ENCODE measurements around the gene PGLYRP2.
A peak's percentile ranks its signal among the peaks of the same experiment; 100 is the strongest.
"Not testable (repeated sequence)": the region's sequence is repeated elsewhere in the genome, so short reads cannot be mapped to it uniquely, and the experiment has no call there.

The PGLYRP2 gene

DNA sequence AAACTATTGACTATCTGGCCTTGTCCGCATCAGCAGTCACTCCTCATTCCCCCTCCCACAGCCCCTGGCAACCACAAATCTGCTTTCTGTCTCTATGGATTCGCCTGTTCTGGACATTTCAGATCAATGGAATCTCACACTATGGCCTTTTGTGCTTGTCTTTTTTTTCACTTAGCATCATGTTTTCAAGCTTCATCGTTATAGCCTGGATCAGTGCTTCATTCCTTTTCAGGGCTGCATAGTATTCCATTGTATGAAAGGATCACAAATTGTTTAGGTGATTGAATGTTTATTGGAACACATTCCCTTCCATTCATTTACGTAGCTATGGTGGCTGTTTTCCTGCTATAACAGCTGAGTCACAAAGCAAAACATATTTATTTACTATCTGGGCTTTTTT, 7.7 kb upstream of the PGLYRP2 start:
- no peak for DNase-seq

DNA sequence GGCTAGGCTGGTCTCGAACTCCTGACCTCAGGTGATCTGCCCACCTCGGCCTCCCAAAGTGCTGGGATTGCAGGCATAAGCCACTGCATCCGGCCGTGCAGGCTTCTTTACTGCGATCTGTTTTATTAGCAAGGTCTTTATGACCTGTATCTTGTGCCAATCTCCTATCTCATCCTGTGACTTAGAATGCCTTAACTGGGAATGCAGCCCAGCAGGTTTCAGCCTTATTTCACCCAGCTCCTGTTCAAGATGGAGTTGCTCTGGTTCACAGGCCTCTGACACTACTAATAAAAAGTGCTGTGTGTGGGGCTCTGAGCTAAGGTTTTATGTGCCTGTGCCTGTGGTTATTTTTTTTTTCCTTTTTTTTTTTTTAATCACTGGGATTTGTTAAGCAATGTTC, 6.5 kb upstream of the PGLYRP2 start:
- DNase-seq, result not testable (repeated sequence)

DNA sequence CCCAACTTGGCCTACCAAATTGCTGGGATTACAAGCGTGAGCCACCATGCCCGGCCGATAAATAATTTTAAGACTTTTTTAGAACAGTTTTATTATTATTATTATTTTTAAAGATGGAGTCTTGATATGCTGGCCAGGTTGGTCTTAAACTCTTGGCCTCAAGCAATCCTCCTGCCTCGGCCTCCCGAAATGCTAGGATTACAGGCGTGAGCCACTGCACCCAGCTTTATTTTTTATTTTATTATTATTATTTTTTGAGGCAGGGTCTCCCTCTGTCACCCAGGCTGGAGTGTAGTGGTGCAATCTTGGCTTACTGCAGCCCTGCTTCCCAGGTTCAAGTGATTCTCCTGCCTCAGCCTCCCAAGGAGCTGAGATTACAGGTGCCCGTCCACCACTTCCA, 1.7 kb upstream of the PGLYRP2 start:
- DNase-seq, result not testable (repeated sequence)

DNA sequence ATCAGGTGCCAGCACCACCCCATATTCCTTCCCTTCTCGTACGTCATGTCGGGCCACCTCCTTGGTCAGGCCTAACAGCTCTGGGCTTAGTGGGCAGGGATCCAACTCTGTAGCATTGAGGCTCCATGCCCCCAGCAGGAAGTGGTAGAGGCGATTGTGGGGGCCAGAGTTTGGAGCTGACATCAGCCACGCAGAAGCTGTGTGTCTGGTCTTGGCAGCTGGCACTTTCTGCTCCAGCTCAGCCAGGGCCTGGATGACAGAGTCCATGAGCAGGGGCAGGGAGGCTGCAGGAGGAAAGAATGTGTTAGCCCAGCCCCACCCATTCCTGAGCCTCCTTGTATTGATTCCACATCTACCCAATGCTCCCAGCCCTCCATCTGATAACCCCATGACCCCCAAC, 3.0 kb downstream of the PGLYRP2 start:
- DNase-seq, result no peak

DNA sequence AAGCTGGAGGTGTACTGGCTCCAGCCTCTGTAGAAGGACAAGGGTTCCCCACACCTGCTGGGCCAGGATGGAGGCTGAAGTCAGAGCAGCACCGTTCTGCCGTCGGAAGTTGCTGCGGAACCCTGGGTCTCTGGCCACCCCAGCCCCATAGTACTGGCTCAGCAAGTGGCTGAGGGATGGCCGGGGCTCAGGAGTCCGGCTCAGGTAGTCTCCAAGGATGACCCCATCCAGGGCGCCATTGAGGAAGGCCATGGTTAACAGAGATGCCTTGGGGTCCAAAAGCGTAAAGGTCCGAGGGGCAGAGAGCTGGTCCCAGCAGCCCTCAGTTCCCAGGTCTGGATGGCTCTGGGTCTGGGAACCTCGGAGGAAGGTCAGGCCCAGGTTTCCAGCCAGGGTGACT, 3.7 kb downstream of the PGLYRP2 start:
- no peak for DNase-seq

DNA sequence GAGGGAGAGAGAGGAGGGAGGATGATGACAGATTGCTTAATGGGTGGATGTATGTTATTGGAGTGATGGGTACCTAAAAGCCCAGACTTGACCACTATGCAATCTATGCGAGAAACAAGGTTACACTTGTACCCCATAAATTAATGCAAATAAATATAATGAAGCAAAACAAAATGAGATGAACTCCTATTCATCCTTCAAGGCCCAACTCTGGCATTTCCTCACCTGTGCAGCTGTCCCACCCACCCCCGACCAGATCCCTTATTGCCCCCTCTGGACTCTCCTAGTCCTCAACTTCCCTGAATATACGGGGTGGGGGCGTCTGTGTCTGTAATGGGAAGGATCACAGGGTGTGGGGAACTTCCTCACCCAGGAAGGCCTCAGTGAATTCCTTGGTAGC, 4.1 kb downstream of the PGLYRP2 start:
- no peak for DNase-seq

DNA sequence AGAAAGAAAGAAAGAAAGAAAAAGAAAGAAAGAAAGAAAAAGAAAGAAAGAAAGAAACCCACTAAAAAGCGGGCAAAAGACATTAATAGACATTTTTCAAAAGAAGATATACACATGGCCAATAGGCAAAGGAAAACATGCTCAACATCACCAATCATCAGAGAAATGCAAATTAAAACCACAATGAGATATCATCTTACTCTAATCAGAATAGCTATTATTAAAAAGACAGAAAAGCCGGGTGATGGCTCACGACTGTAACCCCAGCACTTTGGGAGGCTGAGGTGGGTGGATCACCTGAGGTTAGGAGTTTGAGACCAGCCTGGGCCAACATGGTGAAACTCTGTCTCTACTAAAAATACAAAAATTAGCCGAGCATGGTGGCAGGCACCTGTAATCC, 5.5 kb downstream of the PGLYRP2 start:
- not testable (repeated sequence) for DNase-seq

DNA sequence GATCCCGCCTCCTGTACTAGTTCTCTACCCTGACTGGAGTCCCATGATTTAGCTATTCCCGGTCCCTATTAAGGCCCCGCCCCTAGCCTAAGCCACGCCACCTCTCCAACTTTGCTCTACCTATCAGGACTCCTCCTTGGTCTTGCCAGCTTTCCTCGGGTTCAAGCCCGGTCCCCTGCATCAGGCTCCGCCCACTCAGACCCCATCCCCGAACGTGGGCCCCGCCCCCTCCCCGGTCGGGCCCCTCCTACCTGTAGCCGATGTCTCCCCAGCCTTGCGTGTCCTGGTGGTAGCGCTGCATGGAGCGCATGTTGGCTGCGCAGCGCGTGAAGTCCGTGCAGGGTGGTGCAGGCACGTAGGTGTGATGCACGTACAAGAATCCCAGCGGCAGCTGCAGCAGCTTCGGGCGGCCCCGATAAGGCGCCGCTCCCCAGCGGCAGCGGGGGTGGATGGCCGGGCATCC, 7.6 kb downstream of the PGLYRP2 start:
- DNase-seq, result no peak

DNA sequence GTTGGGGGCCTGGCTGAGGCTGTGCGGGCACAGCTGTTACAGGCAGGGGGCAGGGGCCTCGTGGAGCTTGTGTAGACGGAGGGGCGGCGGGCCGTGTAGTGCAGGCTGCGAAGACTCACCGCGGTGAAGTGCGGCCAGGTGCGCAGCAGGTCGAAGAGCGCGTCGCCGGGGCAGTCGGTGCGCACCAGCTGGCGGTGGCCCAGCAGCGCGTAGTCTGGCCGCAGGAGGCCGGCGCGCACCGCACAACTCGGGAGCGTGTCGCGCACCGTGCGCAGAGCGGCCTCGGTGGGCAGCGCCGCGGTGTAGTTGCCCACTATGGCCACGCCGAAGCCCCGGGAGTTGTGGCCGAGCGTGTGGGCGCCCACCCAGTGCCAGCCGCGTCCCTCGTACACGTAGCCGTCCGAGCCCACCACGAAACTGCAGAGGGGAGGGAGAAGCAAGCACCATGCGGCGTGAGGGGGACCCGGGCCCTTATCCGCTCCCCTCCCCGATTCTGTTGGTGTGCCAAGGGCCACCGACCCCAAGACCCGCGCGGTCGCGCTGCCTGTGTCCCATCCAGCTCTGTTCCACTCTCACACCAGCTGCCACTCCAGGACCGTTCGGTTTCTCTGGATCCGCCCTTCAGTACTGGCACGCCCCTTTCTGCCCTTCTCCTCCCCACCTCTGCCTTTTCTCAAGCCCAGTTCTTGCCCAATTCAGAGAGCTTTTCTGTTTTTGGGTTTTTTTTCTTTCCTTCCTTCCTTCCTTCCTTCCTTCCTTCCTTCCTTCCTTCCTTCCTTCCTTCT, 9.6 kb downstream of the PGLYRP2 start:
- peak in 1 of 2 donors; percentile 39 for DNase-seq

DNA sequence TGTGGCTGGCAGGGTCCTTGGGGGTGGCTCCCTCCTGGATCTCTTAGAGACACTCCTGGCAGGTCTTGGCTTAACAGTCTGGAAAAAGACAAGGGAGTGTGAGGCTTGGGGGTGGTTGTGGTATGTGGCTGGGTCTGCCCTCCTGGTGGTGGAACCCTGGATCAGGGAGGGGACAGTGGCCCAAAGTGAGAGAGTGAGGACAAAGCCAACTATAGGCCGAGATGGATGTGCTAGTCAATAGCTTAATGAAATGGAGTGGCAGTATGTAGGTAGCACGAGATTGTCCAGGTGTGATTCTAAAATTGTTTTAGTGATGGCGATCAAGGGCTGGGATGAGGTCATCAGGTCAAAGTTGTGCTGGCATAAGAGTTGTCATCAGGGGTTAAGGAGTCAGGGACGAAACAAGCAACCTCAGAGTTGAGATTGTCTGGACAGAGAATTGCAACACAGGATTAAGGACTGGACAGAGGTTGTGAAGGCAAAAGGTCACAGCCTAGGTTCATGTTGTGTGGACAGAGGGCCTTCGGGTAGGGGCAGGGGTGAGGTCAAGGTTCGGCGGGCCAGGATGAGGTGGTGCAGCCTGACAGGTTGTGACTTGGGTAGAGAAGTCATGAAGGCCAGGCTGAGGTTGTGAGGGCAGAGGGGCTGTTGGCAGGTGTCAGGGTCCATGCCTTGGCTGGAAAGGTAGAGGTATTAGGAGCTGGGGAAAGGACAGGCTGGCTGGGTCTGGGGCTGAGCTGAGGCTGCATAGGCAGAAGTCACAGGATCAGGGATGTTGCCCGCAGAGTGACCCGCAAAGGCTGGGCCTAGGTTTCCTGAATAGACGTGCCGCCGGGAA, 10.4 kb downstream of the PGLYRP2 start:
- no peak for DNase-seq

DNA sequence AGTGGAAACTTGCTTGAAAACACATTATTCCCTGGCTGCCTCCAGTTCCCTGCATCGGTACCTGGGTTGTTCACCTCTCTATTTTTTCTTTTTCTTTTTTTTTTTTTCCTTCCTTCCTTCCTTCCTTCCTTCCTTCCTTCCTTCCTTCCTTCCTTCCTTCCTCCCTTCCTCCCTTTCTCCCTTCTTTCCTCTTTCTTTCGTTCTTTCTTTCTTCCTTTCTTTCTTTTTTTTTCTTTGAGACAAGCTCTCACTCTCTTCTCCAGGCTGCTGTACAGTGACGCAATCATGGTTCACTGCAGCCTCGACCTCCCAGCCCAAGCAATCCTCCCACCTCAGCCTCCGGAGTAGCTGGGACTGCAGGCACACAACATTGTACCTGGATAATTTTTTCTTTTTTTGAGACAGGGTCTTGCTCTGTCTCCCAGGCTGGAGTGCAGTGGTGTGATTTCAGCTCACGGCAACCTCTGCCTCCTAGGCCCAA, 11.5 kb downstream of the PGLYRP2 start:
- DNase-seq, result no peak

DNA sequence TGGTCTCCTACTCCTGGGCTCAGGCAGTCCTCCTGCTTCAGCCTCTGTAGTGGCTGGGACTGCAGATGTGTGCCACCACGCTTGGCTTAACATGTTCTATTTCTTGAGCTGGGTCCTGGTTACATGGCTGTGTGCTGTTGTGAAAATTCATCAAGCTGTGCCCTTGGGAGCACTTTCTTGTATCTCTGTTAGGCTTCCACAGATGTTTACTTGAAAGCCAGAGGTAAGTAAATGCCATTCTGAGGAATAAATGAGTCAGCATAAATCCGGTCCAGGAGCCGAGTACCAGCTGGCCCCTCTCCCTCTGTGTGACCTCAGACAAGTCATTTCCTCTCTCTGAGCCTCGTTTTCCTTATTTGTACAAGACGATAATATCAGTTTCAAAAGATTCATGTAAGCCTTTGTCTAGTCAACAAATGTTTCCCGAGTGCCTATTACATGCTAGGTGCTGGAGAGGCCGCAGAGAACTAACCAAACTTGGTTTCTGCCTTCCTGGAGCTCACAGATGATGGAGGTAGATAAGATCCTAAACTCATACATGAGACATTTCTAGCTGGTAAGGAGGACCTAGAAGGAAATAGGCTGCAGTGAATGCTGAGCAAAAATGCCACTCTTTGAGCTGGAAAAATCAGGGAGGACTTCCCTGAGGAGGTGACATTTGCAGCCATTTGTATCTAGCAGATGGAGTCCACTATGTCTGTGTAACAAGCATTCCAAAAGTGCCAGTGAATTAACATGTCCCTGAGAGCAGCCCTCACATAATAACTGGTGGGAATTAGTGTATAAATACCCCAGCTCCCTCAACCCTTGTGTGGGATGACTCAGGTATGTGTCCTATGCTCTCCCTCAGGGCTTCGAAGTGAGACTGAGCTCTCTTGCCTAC, 12.2 kb downstream of the PGLYRP2 start:
- peak in 1 of 2 donors; percentile 5 for DNase-seq

DNA sequence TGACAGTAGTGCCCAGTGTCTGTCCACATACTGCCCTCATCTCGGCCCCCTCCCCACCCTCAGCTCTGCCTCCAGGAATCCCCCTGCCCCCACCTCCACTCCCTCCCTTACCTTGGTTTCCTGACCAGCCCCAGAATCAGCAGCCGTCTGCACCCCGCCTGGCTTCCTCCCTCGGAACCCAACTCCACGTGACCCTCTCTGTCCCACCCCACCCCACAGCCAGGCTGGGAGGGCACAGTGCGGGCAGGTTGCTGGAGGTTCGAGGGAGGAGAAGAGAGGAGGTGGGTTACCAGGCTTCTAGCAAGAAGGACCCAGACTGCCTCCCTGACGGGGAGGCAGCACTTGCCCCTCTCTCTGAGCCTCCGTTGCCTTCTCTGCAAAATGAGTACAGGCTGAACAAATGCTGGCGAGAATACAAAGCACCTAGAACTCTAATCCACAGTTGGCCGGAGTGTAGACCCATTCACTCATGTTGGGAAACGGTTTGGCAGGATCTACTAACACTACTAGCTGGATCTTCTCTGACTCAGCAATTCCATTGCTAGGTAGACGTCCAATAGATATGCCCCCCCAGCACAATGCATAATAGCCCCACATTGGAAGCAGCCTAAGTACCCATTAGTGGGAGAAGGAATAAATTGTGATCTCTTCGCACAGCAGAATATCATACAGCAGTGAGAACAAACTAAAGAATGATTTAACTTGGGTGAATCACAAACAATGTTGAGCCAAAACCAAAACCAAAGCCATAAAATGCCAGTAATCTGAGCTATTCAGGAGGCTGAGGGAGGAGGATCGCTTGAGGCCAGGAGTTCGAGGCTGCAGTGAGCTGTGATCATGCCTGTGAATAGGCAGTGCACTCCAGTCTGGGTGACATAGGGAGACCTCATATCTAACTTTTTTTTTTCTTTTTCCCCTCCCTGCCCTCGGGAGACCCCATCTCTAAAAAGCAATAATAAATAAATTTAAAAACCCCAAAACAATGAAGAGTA, 14.6 kb downstream of the PGLYRP2 start, which contains the start of gene RASAL3:
Gene RASAL3, minus strand, starts transcription at position 151 of the 992 bp plus-strand sequence. CDS start 186 bp downstream, outside the sequence.
- no peak for DNase-seq

DNA sequence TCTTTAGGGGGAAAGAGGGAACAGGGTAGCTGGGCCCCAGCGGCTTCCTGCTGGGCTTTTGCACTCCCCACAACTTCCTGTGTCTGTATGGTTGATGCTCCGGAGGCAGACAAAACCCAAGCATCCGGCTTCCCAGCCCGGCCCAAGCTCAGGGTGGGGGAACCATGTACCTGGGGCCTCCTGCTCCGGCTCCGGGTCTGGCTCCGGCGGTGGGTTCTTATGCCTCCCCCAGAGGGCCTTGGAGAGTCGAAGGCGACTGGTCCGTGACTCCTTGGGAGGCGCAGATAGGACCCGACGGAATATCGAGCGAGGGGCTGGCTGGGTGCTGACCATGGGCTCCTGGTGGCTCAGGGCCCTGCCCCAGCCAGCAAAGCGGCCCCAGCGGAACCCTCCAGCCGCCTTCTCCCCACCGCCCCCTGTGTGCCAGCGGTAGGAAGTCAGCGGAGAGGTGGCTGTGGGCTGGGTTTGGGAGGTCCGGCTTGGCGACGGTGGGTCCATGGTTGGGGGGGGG, 15.4 kb downstream of the PGLYRP2 start:
- peak in 1 of 2 donors; percentile 26 for DNase-seq

DNA sequence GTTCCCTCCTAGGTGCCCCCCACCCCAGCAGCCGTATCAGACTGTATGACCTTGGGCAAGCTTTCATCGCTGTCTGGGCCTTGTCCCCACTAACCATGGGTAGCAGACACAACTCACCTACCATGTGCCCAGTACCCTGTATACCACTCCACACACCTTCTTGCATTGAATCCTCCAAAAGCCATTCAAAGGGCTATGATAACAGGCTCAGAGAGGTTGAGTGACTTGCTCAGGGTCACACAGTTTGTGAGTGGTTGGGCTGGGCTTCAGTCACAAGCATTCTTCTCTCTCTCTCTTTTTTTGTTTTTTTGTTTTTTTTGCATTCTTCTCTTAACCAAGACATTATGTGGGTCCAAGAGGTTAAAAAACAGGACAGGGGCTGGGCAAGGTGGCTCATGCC, 17.6 kb downstream of the PGLYRP2 start:
- no peak for DNase-seq

DNA sequence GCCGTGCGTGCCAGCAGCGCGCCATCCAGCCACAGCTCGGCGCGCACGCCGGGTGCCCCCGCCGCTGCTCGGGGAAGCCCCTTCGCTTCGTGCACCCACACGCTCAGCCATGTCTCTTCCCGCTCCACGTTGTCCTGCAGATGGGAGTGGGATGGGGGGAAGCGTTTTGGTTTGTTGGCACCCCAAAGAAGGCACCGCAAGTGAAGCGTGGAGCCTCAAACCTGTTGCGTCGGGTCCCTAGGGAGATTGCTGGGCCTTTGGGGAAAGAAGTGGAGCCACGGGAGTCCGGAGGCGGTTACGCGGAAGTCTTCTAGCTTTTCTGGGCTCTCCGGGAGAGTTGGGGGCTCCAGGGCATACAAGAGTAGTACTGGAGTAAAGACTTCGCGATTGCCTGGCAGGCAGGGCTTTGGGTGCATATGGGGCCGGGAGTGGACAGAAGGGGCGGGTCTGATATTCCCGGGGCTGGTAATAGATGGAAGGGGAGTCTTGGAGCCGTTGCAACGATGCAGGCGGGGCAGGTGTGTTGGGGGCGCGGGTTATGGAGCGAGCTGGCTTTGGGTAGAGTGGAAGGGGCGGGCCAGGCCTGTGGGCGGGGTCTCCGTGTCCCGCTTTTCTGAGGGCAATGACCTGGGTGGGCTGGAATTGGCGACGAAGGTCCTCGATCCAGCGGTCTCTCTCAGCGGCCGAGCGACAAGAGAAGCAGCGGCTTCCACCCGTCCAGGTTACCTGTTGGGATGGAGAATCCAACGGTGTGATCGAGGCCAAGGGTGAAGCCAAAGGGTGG, 21.4 kb downstream of the PGLYRP2 start:
- no peak for DNase-seq

DNA sequence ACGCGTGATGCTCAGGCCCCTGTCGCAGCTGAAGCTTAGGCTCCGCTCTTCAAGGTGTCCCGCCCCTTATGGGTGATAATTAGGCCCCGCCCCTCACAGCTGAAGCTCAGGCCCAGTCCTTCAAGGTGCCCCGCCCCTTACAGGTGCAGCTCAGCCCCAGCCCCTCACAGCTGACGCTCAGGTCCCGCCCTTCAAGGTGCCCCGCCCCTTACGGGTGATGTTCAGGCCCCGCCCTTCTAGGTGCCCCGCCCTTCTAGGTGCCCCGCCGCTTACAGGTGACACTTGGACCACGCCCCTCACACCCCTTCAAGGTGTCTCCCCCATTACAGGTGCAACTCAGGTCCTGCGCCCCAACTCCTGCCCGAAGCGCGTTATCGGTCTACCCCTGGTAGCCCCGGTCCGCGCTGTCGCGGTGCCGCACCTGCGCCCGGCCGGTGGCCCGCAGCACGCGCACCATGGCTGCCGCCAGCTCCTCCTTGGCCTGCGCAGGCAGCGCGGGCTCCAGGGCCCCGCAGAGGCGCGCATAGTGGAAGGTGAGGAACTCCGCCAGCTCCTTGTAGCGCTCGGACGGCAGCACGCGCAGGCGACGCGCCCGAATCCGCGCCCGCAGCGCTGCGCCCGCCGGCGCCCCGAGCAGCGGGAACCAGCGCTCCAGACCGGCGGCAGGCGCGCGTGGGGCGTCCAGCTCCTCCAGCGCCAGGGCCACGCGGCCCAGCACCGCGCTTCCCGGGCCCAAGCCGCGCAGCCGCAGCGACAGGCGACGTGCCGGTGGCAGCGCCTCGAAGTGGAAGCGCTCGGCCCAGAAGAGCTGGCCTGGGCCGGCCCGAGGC, 22.2 kb downstream of the PGLYRP2 start:
- DNase-seq, result no peak

DNA sequence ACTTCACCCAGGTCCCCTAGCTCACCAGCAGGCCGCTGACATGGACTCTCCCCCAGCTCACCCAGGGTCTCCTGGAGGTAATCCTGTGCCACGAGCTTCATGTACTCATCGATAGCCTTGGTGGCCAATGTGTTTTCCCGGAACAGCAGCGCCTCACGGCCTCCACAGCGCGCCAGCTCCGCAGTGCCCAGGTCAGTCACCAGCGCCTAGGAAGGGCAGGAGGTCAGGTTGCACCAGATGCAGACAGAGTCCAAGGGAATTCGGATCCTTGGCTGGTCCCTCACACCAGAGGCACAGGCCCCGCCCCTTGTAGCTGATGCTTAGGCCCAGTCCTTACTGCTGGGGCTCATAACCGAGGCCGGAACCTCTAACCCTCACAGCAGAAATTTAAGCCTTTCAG, 22.9 kb downstream of the PGLYRP2 start:
- no peak for DNase-seq

DNA sequence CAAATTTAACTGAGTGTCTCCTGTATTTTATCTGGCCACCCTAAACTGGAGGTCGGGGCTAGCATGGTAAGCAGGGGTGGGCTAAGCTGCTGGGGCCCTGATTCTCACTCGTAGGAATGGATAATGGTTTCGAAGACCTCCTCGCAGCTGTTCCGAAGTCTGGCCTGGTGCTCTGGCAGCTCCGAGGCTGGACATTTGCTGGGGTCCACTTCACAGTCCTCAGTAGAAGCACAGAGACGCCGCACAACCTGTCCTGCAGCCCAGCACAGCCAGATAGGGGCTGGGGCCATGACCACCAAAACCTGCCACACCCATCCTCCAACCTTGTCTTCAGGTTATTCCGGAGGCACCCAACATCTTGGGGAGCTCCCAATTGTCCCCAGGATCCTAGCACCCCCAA, 23.3 kb downstream of the PGLYRP2 start:
- no peak for DNase-seq
